Gastroesophageal sphincter (tissue), 3 donors: ENCODE results near the gene CFAP61.

Source experiments
- CTCF ChIP-seq, 4 experiments: fragments of 200-600 bp in 2 of 4; fragments of 450-650 bp in 2 of 4; sonication (generic) in 1 of 4; IDR thresholded peaks; one replicate each; pipeline ENCODE4 v1.5.1; 2017 to 2019; ENCODE audit warnings: antibody characterized with exemption in 4 of 4, mild to moderate bottlenecking in 2 of 4, moderate library complexity in 2 of 4
- POLR2A ChIP-seq, 2 donors: fragments of 450-650 bp; IDR thresholded peaks; one replicate each; pipeline ENCODE4 v1.6.1; 2017; ENCODE audit warnings: antibody characterized with exemption in 2 of 2, mild to moderate bottlenecking in 2 of 2, moderate library complexity in 1 of 2
- POLR2AphosphoS5 ChIP-seq: sonication (generic); formaldehyde crosslinking; IDR thresholded peaks from one replicate; pipeline ENCODE4 v1.6.1; 2017; ENCODE audit warnings: antibody characterized with exemption

- TF ChIP-seq CTCF (IDR thresholded peaks at IDR 0.05) (no peak), POLR2A (IDR thresholded peaks at IDR 0.05) (no peak), POLR2AphosphoS5 (no peak)
Measured at GRCh38 chr20:20005342-20005741, 47.0 kb upstream of the CFAP61 start.
